PC-9 (cell line): ENCODE measurements around the gene THEMIS2. TPM values are rescaled to one million over a fixed set of nuclear protein-coding genes. Genes with fewer than 3 reads are reported as not detected.

ENCODE experiments used
- BruUV-seq: library from RNA; stranded (reverse); fragments of 400-500 nt; replicated peaks from 2 replicates; lab custom pipeline; 2021; lab: Mats Ljungman, UMichigan
- CTCF ChIA-PET: fragments of 300-600 bp; sonication (Branson Sonifier 250); formaldehyde crosslinking; loops from one replicate; lab custom pipeline; 2022; ENCODE audit warnings: antibody characterized with exemption; lab: Charles Lee
- POLR2A ChIA-PET: fragments of 300-600 bp; sonication (Branson Sonifier 250); formaldehyde crosslinking; loops from one replicate; lab custom pipeline; 2022; ENCODE audit warnings: antibody characterized with exemption; ENCODE audit not compliant: unreplicated experiment; lab: Charles Lee
- DNase-seq, 2 experiments: peaks; one replicate each; pipeline versions ENCODE4 v3.0.0 to v3.0.0-alpha.2; 2015 to 2022; ENCODE audit warnings: mixed read lengths in 1 of 2
- H2AFZ ChIP-seq: fragments of 200-600 bp; sonication (generic); 2 replicates; pipeline ENCODE4 v1.8.1; 2017; ENCODE audit warnings: antibody characterized with exemption
- H3F3A ChIP-seq: fragments of 200-600 bp; sonication (generic); 2 replicates; pipeline ENCODE4 v1.8.1; 2017; ENCODE audit warnings: antibody characterized with exemption, mild to moderate bottlenecking, low read depth; ENCODE audit not compliant: insufficient read depth
- H3K27ac ChIP-seq: fragments of 200-600 bp; sonication (generic); 2 replicates; pipeline ENCODE4 v1.6.1; 2016; ENCODE audit warnings: mixed run types
- H3K27me3 ChIP-seq: fragments of 200-600 bp; sonication (generic); 2 replicates; pipeline ENCODE4 v1.6.1; 2016; ENCODE audit warnings: low read depth, mixed run types; ENCODE audit not compliant: insufficient read depth
- H3K36me3 ChIP-seq: fragments of 200-600 bp; sonication (generic); 2 replicates; pipeline ENCODE4 v1.6.1; 2016; ENCODE audit warnings: low read depth, mixed run types
- H3K4me1 ChIP-seq: fragments of 200-600 bp; sonication (generic); replicated peaks from 2 replicates; pipeline ENCODE4 v1.6.1; 2016; ENCODE audit warnings: mixed run types; ENCODE audit not compliant: insufficient read depth
- H3K4me2 ChIP-seq: fragments of 200-600 bp; sonication (generic); 2 replicates; pipeline ENCODE4 v1.6.1; 2017; ENCODE audit warnings: mixed run types
- H3K4me3 ChIP-seq: fragments of 200-600 bp; sonication (generic); 2 replicates; pipeline ENCODE4 v1.6.1; 2016; ENCODE audit warnings: mixed run types
- H3K79me2 ChIP-seq: fragments of 200-600 bp; sonication (generic); 2 replicates; pipeline ENCODE4 v1.6.1; 2017; ENCODE audit warnings: low read depth, mixed run types
- H3K9me2 ChIP-seq: fragments of 200-600 bp; sonication (generic); 2 replicates; pipeline ENCODE4 v1.8.1; 2017; ENCODE audit warnings: mild to moderate bottlenecking; ENCODE audit not compliant: insufficient read depth
- H3K9me3 ChIP-seq: fragments of 200-600 bp; sonication (generic); 2 replicates; pipeline ENCODE4 v1.8.1; 2016; ENCODE audit warnings: low read depth; ENCODE audit not compliant: insufficient read depth
- H4K20me1 ChIP-seq: fragments of 200-600 bp; sonication (generic); 2 replicates; pipeline ENCODE4 v1.8.1; 2017; ENCODE audit not compliant: insufficient read depth
- EZH2 ChIP-seq: fragments of 200-600 bp; sonication (generic); IDR thresholded peaks from 2 replicates; pipeline ENCODE4 v1.8.0; 2017; ENCODE audit warnings: antibody characterized with exemption, low read depth
- intact Hi-C: fragments of 100-400 bp; cut with micrococcal nuclease; formaldehyde crosslinking; loops from one replicate; pipeline ENCODE4 v1.10.0; 2022; ENCODE audit not compliant: unreplicated experiment
- total RNA-seq: library from RNA; stranded (reverse); gene quantifications from 2 replicates; pipeline ENCODE4 v1.2.3, GENCODE V29; 2021
- TF ChIP-seq, protein P1 (sequence below): fragments of 200-600 bp; sonication (generic); conservative IDR thresholded peaks from 2 replicates; pipeline ENCODE4 v1.6.1; 2017; ENCODE audit warnings: mixed run types, antibody characterized with exemption, mild to moderate bottlenecking, moderate library complexity

THEMIS2 gene
- total RNA-seq, 1 experiment from 2014 or later = 3.1 TPM

DNA sequence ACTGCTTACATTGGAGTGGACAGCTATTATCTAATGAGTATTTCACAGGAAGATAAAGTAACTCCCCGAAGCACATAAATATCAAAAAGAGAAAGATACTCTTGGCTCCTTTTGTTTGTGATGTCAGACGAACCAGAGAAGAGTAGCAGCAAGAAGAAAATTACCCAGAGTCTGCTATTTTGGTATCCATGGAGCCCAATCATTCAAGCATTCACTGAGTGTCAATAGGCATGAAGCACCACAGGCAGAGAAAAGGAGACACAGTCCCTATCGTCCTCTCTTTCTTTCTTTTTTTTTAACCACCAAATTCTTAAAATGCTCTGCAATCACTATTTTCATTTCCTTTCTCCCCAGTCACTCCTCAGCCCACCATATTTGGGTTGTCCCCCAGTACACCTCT, 22.2 kb downstream of the THEMIS2 start:
- Histone ChIP-seq H3K36me3 (no peaks in the 10 kb centered on the region), H3K79me2 (no peaks in the 10 kb centered on the region), H3K4me3 (no peak overlapping the region), H3K4me1 (no peaks in the 10 kb centered on the region), H3K9me2 (no peaks in the 10 kb centered on the region), H3K27me3 (no peaks in the 10 kb centered on the region), H3K4me2 (no peak overlapping the region), H2AFZ (no peak overlapping the region), H3K27ac (no peak overlapping the region), H4K20me1 (no peaks in the 10 kb centered on the region), H3F3A (no peaks in the 10 kb centered on the region), H3K9me3 (no peaks in the 10 kb centered on the region)
- intact Hi-C loops = no loop called here
- ChIA-PET CTCF (no interaction called here), POLR2A (no interaction called here)
- TF ChIP-seq EZH2 = no peak
- TF ChIP-seq, protein P1, sequence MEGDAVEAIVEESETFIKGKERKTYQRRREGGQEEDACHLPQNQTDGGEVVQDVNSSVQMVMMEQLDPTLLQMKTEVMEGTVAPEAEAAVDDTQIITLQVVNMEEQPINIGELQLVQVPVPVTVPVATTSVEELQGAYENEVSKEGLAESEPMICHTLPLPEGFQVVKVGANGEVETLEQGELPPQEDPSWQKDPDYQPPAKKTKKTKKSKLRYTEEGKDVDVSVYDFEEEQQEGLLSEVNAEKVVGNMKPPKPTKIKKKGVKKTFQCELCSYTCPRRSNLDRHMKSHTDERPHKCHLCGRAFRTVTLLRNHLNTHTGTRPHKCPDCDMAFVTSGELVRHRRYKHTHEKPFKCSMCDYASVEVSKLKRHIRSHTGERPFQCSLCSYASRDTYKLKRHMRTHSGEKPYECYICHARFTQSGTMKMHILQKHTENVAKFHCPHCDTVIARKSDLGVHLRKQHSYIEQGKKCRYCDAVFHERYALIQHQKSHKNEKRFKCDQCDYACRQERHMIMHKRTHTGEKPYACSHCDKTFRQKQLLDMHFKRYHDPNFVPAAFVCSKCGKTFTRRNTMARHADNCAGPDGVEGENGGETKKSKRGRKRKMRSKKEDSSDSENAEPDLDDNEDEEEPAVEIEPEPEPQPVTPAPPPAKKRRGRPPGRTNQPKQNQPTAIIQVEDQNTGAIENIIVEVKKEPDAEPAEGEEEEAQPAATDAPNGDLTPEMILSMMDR = no peak
- no TSS peak for BruUV-seq
- no peak for DNase-seq

DNA sequence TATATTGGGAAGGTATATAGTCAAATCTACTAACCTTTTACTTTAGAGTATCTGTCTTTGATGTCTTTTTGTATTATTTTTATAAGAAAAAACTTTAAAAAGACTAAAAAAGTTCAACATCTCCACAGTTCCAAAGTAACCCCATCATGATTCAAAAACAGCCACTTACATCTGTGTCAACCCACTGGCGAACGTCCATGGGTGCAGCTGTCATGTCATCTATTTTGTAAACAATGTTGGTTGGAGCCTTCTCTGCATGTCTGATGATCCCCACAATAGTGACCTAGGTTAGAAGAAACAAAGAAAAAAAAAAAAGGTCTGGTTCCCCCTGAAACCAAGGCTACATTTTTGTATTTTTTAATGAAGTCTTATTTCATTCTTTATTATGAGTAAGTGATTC, 34.4 kb downstream of the THEMIS2 start:
- no TSS peak for BruUV-seq
- H3F3A ChIP-seq = no peaks in the 10 kb centered on the region
- H4K20me1 ChIP-seq = no peaks in the 10 kb centered on the region
- no peaks in the 10 kb centered on the region for H3K9me3 ChIP-seq
- H3K4me2 ChIP-seq = no peak overlapping the region
- CTCF ChIA-PET = no interaction called here
- intact Hi-C loops = no loop called here
- H3K36me3 ChIP-seq = 0 out of 2 replicates have a peak, but pooled peaks cover 4% of the 10 kb centered on the region
- no peaks in the 10 kb centered on the region for H3K79me2 ChIP-seq
- H3K4me1 ChIP-seq = no peaks in the 10 kb centered on the region
- no peak overlapping the region for H3K4me3 ChIP-seq
- H3K27ac ChIP-seq = no peak overlapping the region
- DNase-seq = no peak
- no peak for TF ChIP-seq EZH2
- TF ChIP-seq, protein P1 = no peak
- H3K9me2 ChIP-seq = no peaks in the 10 kb centered on the region
- POLR2A ChIA-PET = no interaction called here
- no peaks in the 10 kb centered on the region for H3K27me3 ChIP-seq
- no peak overlapping the region for H2AFZ ChIP-seq

DNA sequence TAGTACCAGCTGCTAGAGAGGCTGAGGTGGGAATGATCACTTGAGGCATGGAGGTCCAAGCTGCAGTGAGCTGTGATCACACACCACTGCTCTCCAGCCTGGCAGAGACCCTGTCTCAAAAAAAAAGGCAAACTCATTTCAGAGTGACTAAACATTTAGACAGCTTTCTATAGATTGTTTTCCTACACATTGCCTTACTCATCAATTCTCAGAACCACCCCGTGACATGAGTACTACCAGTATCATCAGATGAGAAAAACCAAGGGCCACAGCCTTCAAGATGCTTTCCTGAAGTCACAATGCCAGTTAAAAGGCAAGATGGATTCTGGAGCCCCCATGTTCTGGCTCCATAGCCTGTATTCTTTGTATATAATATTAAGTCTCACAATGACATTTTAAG, 40.1 kb downstream of the THEMIS2 start:
- no peak overlapping the region for H3K27ac ChIP-seq
- H3K4me1 ChIP-seq = no peaks in the 10 kb centered on the region
- H3K79me2 ChIP-seq = peaks cover 9% of the 10 kb centered on the region
- ChIA-PET POLR2A (no interaction called here), CTCF (interaction anchor here (0.6 kb wide), 1 partner anchor 201 kb away, joined by 6 read pairs; no protein-coding TSS in a partner anchor)
- H3K27me3 ChIP-seq = no peaks in the 10 kb centered on the region
- H2AFZ ChIP-seq = no peak overlapping the region
- no peak overlapping the region for H3K4me3 ChIP-seq
- H3K4me2 ChIP-seq = no peak overlapping the region
- no peaks in the 10 kb centered on the region for H3K9me3 ChIP-seq
- TF ChIP-seq, protein P1 = no peak
- no peak for TF ChIP-seq EZH2
- no peaks in the 10 kb centered on the region for H4K20me1 ChIP-seq
- H3K36me3 ChIP-seq = no peaks in the 10 kb centered on the region
- intact Hi-C loops = no loop called here
- no TSS peak for BruUV-seq
- H3F3A ChIP-seq = peaks cover 5% of the 10 kb centered on the region; the same call in 1 of the 2 replicates
- no peak for DNase-seq
- H3K9me2 ChIP-seq = no peaks in the 10 kb centered on the region
